GM12892 (cell line): ENCODE data around the gene PRSS22.

ENCODE experiments used
- POLR2A ChIP-seq: IDR thresholded peaks from 2 replicates; pipeline ENCODE4 v1.6.1; 2011; ENCODE audit warnings: low read depth, low read length, control low read depth
- TAF1 ChIP-seq: IDR thresholded peaks from 2 replicates; pipeline ENCODE4 v1.6.1; 2011; ENCODE audit warnings: low read depth, mild to moderate bottlenecking, control low read depth, low read length, borderline replicate concordance

DNA sequence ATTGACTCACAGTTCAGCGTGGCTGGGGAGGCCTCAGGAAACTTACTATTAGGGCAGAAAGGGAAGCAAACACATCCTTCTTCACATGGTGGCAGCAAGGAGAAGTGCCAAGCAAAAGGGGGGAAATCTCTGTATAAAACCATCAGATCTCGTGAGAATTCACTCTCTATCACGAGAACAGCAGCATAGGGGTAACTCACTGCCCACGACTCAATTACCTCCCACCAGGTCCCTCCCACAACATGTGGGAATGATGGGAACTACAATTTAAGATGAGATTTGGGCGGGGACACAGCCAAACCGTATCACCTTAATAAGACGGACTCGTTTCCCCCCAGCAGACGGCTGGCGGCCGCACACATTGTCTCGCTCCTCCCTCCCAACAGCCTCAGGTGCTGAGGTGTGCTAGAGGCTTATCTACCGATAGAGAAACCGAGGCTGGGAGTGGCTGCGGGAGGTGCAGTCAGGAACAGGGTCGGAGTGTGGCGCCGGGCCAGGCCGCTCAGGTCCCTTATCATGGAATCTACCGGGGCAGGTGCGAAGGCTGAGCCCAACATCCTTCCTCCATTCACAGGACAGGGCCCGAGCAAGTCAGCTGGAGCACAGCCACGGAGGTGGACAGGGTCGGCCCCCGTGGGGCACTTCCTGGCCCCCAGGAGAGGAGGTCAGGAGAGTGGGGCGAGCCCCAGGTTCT, 32.8 kb downstream of the PRSS22 start:
- TF ChIP-seq POLR2A: no peak
- TF ChIP-seq TAF1: no peak
